Stimulated activated CD8-positive, alpha-beta memory T cell treated with anti-CD3 and anti-CD28 coated beads, Interleukin-4, amount 100 ng/mL, for 24 hours (primary cell): Measurements from ENCODE around the gene SLC1A4.
"Not testable (repeated sequence)": the region's sequence is repeated elsewhere in the genome, so short reads cannot be mapped to it uniquely, and the experiment has no call there.

ENCODE experiments used
- DNase-seq: peaks from one replicate; pipeline ENCODE4 v3.0.0-alpha.2; 2020; ENCODE audit warnings: low read depth

The SLC1A4 gene

GRCh38 chr2:64992990-64993389 lies 3.8 kb downstream of the SLC1A4 start:
- DNase-seq = no peak

- no peak for DNase-seq
Observed at GRCh38 chr2:64995041-64995440, 5.8 kb downstream of the SLC1A4 start.

GRCh38 chr2:64996871-64997307 lies 7.7 kb downstream of the SLC1A4 start:
- DNase-seq = no peak

GRCh38 chr2:64998658-64999061 lies 9.5 kb downstream of the SLC1A4 start:
- no peak for DNase-seq

- no peak for DNase-seq
Observed at GRCh38 chr2:64999754-65000153, 10.6 kb downstream of the SLC1A4 start.

- DNase-seq = no peak
Observed at GRCh38 chr2:65000644-65001043, 11.4 kb downstream of the SLC1A4 start.

GRCh38 chr2:65003037-65003436 lies 13.8 kb downstream of the SLC1A4 start:
- no peak for DNase-seq

- DNase-seq = not testable (repeated sequence)
Observed at GRCh38 chr2:65004232-65004631, 15.0 kb downstream of the SLC1A4 start.

- DNase-seq = no peak
Observed at GRCh38 chr2:65013776-65014175, 24.6 kb downstream of the SLC1A4 start.

- no peak for DNase-seq
Observed at GRCh38 chr2:65015731-65016130, 26.5 kb downstream of the SLC1A4 start.

GRCh38 chr2:65016789-65017188 lies 27.6 kb downstream of the SLC1A4 start:
- DNase-seq = no peak

GRCh38 chr2:65017335-65017734 lies 28.1 kb downstream of the SLC1A4 start:
- no peak for DNase-seq

GRCh38 chr2:65018141-65018582 lies 29.0 kb downstream of the SLC1A4 start:
- DNase-seq = no peak

GRCh38 chr2:65019010-65019409 lies 29.8 kb downstream of the SLC1A4 start:
- no peak for DNase-seq

- no peak for DNase-seq
Observed at GRCh38 chr2:65019675-65020195, 30.5 kb downstream of the SLC1A4 start.

- DNase-seq = not testable (repeated sequence)
Observed at GRCh38 chr2:65020251-65020650, 31.1 kb downstream of the SLC1A4 start.

- no peak for DNase-seq
Observed at GRCh38 chr2:65020943-65021528, 31.8 kb downstream of the SLC1A4 start.

GRCh38 chr2:65021709-65022108 lies 32.5 kb downstream of the SLC1A4 start:
- no peak for DNase-seq

- DNase-seq = no peak
Observed at GRCh38 chr2:65022189-65022588, 33.0 kb downstream of the SLC1A4 start.

- no peak for DNase-seq
Observed at GRCh38 chr2:65023742-65024141, 34.5 kb downstream of the SLC1A4 start.

- no peak for DNase-seq
Observed at GRCh38 chr2:65024149-65024829, 35.1 kb downstream of the SLC1A4 start.

GRCh38 chr2:65025453-65026123 lies 36.4 kb downstream of the SLC1A4 start:
- DNase-seq = no peak

- DNase-seq = no peak
Observed at GRCh38 chr2:65026154-65026553, 37.0 kb downstream of the SLC1A4 start.
